GM12878 (cell line): ENCODE measurements around the gene TBC1D25. TPM values are rescaled to one million over a fixed set of nuclear protein-coding genes. Genes with fewer than 3 reads are reported as not detected.

Experiments used
- ATAC-seq: fragments of 200-7000 bp; cut with Tn5 transposase; 3 replicates; pipeline ENCODE4 v1.9.1; 2020; ENCODE audit warnings: mild to moderate bottlenecking, moderate library complexity
- BruUV-seq: library from RNA; stranded (reverse); fragments of 400-500 nt; replicated peaks from 2 replicates; lab custom pipeline; 2021; lab: Mats Ljungman, UMichigan
- CTCF ChIA-PET: fragments of 300-600 bp; sonication (Branson Sonifier 250); formaldehyde crosslinking; extraction: SDS; loops from one replicate; lab custom pipeline; 2021; ENCODE audit warnings: inconsistent platforms; lab: Yijun Ruan, JAX
- POLR2A ChIA-PET: fragments of 350-600 bp; formaldehyde crosslinking; extraction: SDS; loops from one replicate; lab custom pipeline; 2021; ENCODE audit warnings: inconsistent platforms; lab: Charles Lee
- RAD21 ChIA-PET: fragments of 300-600 bp; sonication (Branson Sonifier 250); formaldehyde crosslinking; loops from one replicate; lab custom pipeline; 2023; ENCODE audit warnings: antibody characterized with exemption; ENCODE audit not compliant: unreplicated experiment; lab: Charles Lee
- SMC1A ChIA-PET: fragments of 300-600 bp; sonication (Branson Sonifier 250); formaldehyde crosslinking; loops from one replicate; lab custom pipeline; 2023; ENCODE audit not compliant: unreplicated experiment, uncharacterized antibody; lab: Charles Lee
- DNase-seq: peaks from one replicate; pipeline ENCODE4 v3.0.0-alpha.2; 2011; ENCODE audit warnings: low read depth, low spot score
- FAIRE-seq: peaks from 3 replicates; lab custom pipeline; 2011; peaks lifted over from hg19 to GRCh38; lab: Jason Lieb, UNC
- H2AFZ ChIP-seq: 2 replicates; pipeline ENCODE4 v1.6.0; 2011; ENCODE audit warnings: low read depth, low read length, control low read depth; ENCODE audit not compliant: control insufficient read depth
- H3K27ac ChIP-seq: 2 replicates; pipeline ENCODE4 v1.5.1; 2011; ENCODE audit warnings: control low read depth; ENCODE audit not compliant: control insufficient read depth, insufficient read depth
- H3K27me3 ChIP-seq, 2 experiments: replicated peaks in 1 of 2; 2 replicates each; pipeline versions ENCODE4 v1.6.0 to v1.6.1; 2011; ENCODE audit warnings: low read length in 1 of 2; ENCODE audit not compliant: control insufficient read depth in 2 of 2, insufficient read depth in 2 of 2
- H3K36me3 ChIP-seq, 2 experiments: 2 replicates each; pipeline ENCODE4 v1.5.1; 2011; ENCODE audit warnings: low read length in 1 of 2; ENCODE audit not compliant: control insufficient read depth in 2 of 2, insufficient read depth in 2 of 2
- H3K4me1 ChIP-seq: 2 replicates; pipeline ENCODE4 v1.6.1; 2011; ENCODE audit warnings: mild to moderate bottlenecking, low read length, moderate library complexity, mixed read lengths; ENCODE audit not compliant: control insufficient read depth, insufficient read depth
- H3K4me2 ChIP-seq: 2 replicates; pipeline ENCODE4 v1.6.0; 2011; ENCODE audit warnings: control low read depth; ENCODE audit not compliant: control insufficient read depth, insufficient read depth
- H3K4me3 ChIP-seq: fragments of 200-600 bp; sonication (generic); 2 replicates; pipeline ENCODE4 v1.5.1; 2016
- H3K79me2 ChIP-seq: 2 replicates; pipeline ENCODE4 v1.6.0; 2011; ENCODE audit warnings: low read length; ENCODE audit not compliant: control insufficient read depth, insufficient read depth
- H3K9ac ChIP-seq: 2 replicates; pipeline ENCODE4 v1.8.0; 2011; ENCODE audit warnings: low read length, control low read depth, mixed read lengths; ENCODE audit not compliant: control insufficient read depth, insufficient read depth
- H3K9me3 ChIP-seq: replicated peaks from 3 replicates; pipeline ENCODE4 v1.5.1; 2011; ENCODE audit warnings: mild to moderate bottlenecking, low read length; ENCODE audit not compliant: control insufficient read depth, insufficient read depth
- H4K20me1 ChIP-seq: 2 replicates; pipeline ENCODE4 v1.6.0; 2011; ENCODE audit not compliant: control insufficient read depth, insufficient read depth
- ATF7 ChIP-seq: fragments of 450-650 bp; IDR thresholded peaks from 2 replicates; pipeline ENCODE4 v1.6.1; 2016; ENCODE audit warnings: low read depth, mild to moderate bottlenecking
- BMI1 ChIP-seq: fragments of 450-650 bp; IDR thresholded peaks from 2 replicates; pipeline ENCODE4 v1.6.1; 2016; ENCODE audit warnings: mild to moderate bottlenecking, moderate library complexity, borderline replicate concordance
- EED ChIP-seq: sonication (generic); IDR thresholded peaks from 2 replicates; pipeline ENCODE4 v1.6.1; 2016; ENCODE audit warnings: antibody characterized with exemption, low read depth
- RCOR1 ChIP-seq: conservative IDR thresholded peaks from 2 replicates; pipeline ENCODE4 v1.6.1; 2012; ENCODE audit warnings: low read depth, low read length, improper control_type of control experiment
- RELB ChIP-seq: fragments of 450-650 bp; IDR thresholded peaks from 2 replicates; pipeline ENCODE4 v1.6.1; 2017; ENCODE audit warnings: low read depth, mild to moderate bottlenecking, moderate library complexity
- TCF3 ChIP-seq: IDR thresholded peaks from 2 replicates; pipeline ENCODE4 v1.6.1; 2012; ENCODE audit warnings: low read depth, mild to moderate bottlenecking, low read length, borderline replicate concordance; ENCODE audit not compliant: insufficient read depth
- USF1 ChIP-seq: IDR thresholded peaks from 2 replicates; pipeline ENCODE4 v1.6.1; 2011; ENCODE audit warnings: borderline replicate concordance, low read depth, mild to moderate bottlenecking, moderate library complexity, mixed read lengths, low read length; ENCODE audit not compliant: insufficient read depth; ENCODE audit errors: extremely low read length
- ZBTB11 ChIP-seq: fragments of 450-650 bp; formaldehyde crosslinking; IDR thresholded peaks from 2 replicates; pipeline ENCODE4 v1.5.0; 2022; ENCODE audit warnings: mild to moderate bottlenecking, missing genetic modification characterization
- WGBS: methylation state at CpG from one replicate; pipeline ENCODE4 v1.1.6; 2016; ENCODE audit warnings: low lambda C conversion rate; ENCODE audit not compliant: insufficient replicate concordance, insufficient coverage; ENCODE audit errors: missing lambda C conversion rate; 5-methylcytosine and 5-hydroxymethylcytosine counted together
- in situ Hi-C: fragments of 300-500 bp; cut with MboI; formaldehyde crosslinking; loops from 9 replicates; pipeline ENCODE4 v1.14.3; 2018; ENCODE audit warnings: mixed read lengths
- intact Hi-C: fragments of 100-400 bp; cut with micrococcal nuclease; formaldehyde crosslinking; loops from one replicate; pipeline ENCODE4 v1.14.2; 2022; ENCODE audit not compliant: unreplicated experiment
- polyA plus RNA-seq, 11 experiments: library from polyadenylated mRNA; depleted of rRNA in 4 of 11; unstranded in 6 of 11; stranded (reverse) in 5 of 11; fragments of >200 nt; fragmentation: Nextera tagmentation in 4 of 11; fragmentation: Illumina TruSeq in 1 of 11; extraction: Ambion mirVana in 4 of 11; extraction: Trizol in 1 of 11; gene quantifications; 1 replicate in 1 of 11; 2 replicates in 10 of 11; pipeline versions ENCODE4 v1.2.1 to v1.2.3, GENCODE V29; 2011 to 2016; ENCODE audit warnings: inconsistent platforms in 2 of 11, missing spikeins in 2 of 11, low read depth in 1 of 11
- small RNA-seq: library from RNA; depleted of rRNA; stranded (forward); fragments of <200 nt; gene quantifications from one replicate; pipeline ENCODE3, GENCODE V24; 2014
- total RNA-seq, 4 experiments: library from RNA; depleted of rRNA in 3 of 4; stranded (reverse); fragments of >200 nt in 3 of 4; fragmentation: Illumina TruSeq in 1 of 4; extraction: Trizol in 1 of 4; gene quantifications; 2 replicates each; pipeline versions ENCODE4 v1.2.1 to v1.2.3, GENCODE V29; 2013 to 2021

TBC1D25 gene
- total and polyA plus RNA-seq, 10 of the 15 experiments (the other 5 are each of a cell fraction or from before 2014, with no cell fraction given), result 0.79 to 17.3 (median 10.0) TPM

GRCh38 chrX:48611703-48612102 lies 72.2 kb downstream of the TBC1D25 start:
- H3K27me3 ChIP-seq, result no peaks in the 10 kb centered on the region
- no peaks in the 10 kb centered on the region for H3K9me3 ChIP-seq
- SMC1A ChIA-PET, result no interaction called here
- POLR2A ChIA-PET, result no interaction called here
- CTCF ChIA-PET, result no interaction called here
- H3K36me3 ChIP-seq, result no peaks in the 10 kb centered on the region
- no TSS peak for BruUV-seq
- no peak overlapping the region for H3K4me3 ChIP-seq
- in situ Hi-C loops (no loop called here), intact Hi-C loops (no loop called here)
- RAD21 ChIA-PET, result no interaction called here
- 0% methylated on average over 2 of the region's 2 CpGs for WGBS
- no peak for FAIRE-seq
- no peaks in the 10 kb centered on the region for H3K4me1 ChIP-seq
- H4K20me1 ChIP-seq, result no peaks in the 10 kb centered on the region
- H2AFZ ChIP-seq, result no peak overlapping the region
- DNase-seq, result no peak
- no peak overlapping the region for H3K27ac ChIP-seq
- no peak overlapping the region for H3K4me2 ChIP-seq
- no peak overlapping the region for H3K9ac ChIP-seq
- TF ChIP-seq ATF7, result no peak
- TF ChIP-seq TCF3, result no peak
- no peak for TF ChIP-seq ZBTB11 (CRISPR knock-in tag)
- TF ChIP-seq USF1, result no peak
- no peak for TF ChIP-seq RCOR1
- no peak for TF ChIP-seq RELB
- no peak for TF ChIP-seq EED
- TF ChIP-seq BMI1, result no peak
- TF ChIP-seq, all 136 proteins: peak for 0
- H3K79me2 ChIP-seq, result no peaks in the 10 kb centered on the region
- ATAC-seq, result no peak

Small RNA genes lying within 50 kb of the gene (small RNA-seq; reads per million reads assigned to genes)
- not detected for gene MRPL32P1

Other genes with a start within 250 kb of the TBC1D25 start
Only the 7 nearest of the 13 such genes appear.
- gene SSX4B, start 127.8 kb upstream of the TBC1D25 start, total RNA-seq (2014; rRNA removed), result not detected in 2 replicates
- not detected in 2 replicates for gene SSX4B, start 127.8 kb upstream of the TBC1D25 start, total RNA-seq (2014; rRNA removed; fragmentation: Illumina TruSeq; extraction: Trizol)
- gene SSX4B, start 127.8 kb upstream of the TBC1D25 start, total RNA-seq (2021), result not detected in 2 replicates
- gene SSX4B, start 127.8 kb upstream of the TBC1D25 start, polyA plus RNA-seq (2011; rRNA removed), result not detected in 2 replicates
- gene SSX4B, start 127.8 kb upstream of the TBC1D25 start, polyA plus RNA-seq (2014; fragmentation: Illumina TruSeq; extraction: Trizol), result not detected in 2 replicates
- gene SSX4B, start 127.8 kb upstream of the TBC1D25 start, polyA plus RNA-seq (2014; fragmentation: Nextera tagmentation; extraction: Ambion mirVana), result not detected
- 0.13 TPM in 1 of 2 replicates, not detected in the other for gene SSX4B, start 127.8 kb upstream of the TBC1D25 start, polyA plus RNA-seq (2014; rRNA removed)
- not detected for gene SSX4B, start 127.8 kb upstream of the TBC1D25 start, polyA plus RNA-seq (2016; fragmentation: Nextera tagmentation; extraction: Ambion mirVana)
- gene SLC38A5, start 69.5 kb upstream of the TBC1D25 start, total RNA-seq (2014; rRNA removed), result 81.3 and 96.2 TPM in 2 replicates
- gene SLC38A5, start 69.5 kb upstream of the TBC1D25 start, total RNA-seq (2014; rRNA removed; fragmentation: Illumina TruSeq; extraction: Trizol), result 51.5 and 53.6 TPM in 2 replicates
- gene SLC38A5, start 69.5 kb upstream of the TBC1D25 start, total RNA-seq (2021), result 95.6 and 102 TPM in 2 replicates
- 30.5 and 59.9 TPM in 2 replicates for gene SLC38A5, start 69.5 kb upstream of the TBC1D25 start, polyA plus RNA-seq (2011; rRNA removed)
- gene SLC38A5, start 69.5 kb upstream of the TBC1D25 start, polyA plus RNA-seq (2014; fragmentation: Illumina TruSeq; extraction: Trizol), result 42.5 and 65.0 TPM in 2 replicates
- gene SLC38A5, start 69.5 kb upstream of the TBC1D25 start, polyA plus RNA-seq (2014; fragmentation: Nextera tagmentation; extraction: Ambion mirVana), result 1 to 10 TPM; 4.2 to 9.0 TPM
- 108 and 142 TPM in 2 replicates for gene SLC38A5, start 69.5 kb upstream of the TBC1D25 start, polyA plus RNA-seq (2014; rRNA removed)
- 10 to 100 TPM; 76.2 to 81.3 TPM for gene SLC38A5, start 69.5 kb upstream of the TBC1D25 start, polyA plus RNA-seq (2016; fragmentation: Nextera tagmentation; extraction: Ambion mirVana)
- gene FTSJ1, start 63.5 kb upstream of the TBC1D25 start, total RNA-seq (2014; rRNA removed), result 86.0 and 87.8 TPM in 2 replicates
- gene FTSJ1, start 63.5 kb upstream of the TBC1D25 start, total RNA-seq (2014; rRNA removed; fragmentation: Illumina TruSeq; extraction: Trizol), result 46.9 and 58.3 TPM in 2 replicates
- 57.4 and 60.7 TPM in 2 replicates for gene FTSJ1, start 63.5 kb upstream of the TBC1D25 start, total RNA-seq (2021)
- gene FTSJ1, start 63.5 kb upstream of the TBC1D25 start, polyA plus RNA-seq (2011; rRNA removed), result 25.2 and 31.0 TPM in 2 replicates
- gene FTSJ1, start 63.5 kb upstream of the TBC1D25 start, polyA plus RNA-seq (2014; fragmentation: Illumina TruSeq; extraction: Trizol), result 32.6 and 46.5 TPM in 2 replicates
- 10 to 100 TPM in 1 of 2 experiments, 1 to 10 TPM in 1; 8.8 to 18.2 TPM for gene FTSJ1, start 63.5 kb upstream of the TBC1D25 start, polyA plus RNA-seq (2014; fragmentation: Nextera tagmentation; extraction: Ambion mirVana)
- 67.8 and 68.8 TPM in 2 replicates for gene FTSJ1, start 63.5 kb upstream of the TBC1D25 start, polyA plus RNA-seq (2014; rRNA removed)
- gene FTSJ1, start 63.5 kb upstream of the TBC1D25 start, polyA plus RNA-seq (2016; fragmentation: Nextera tagmentation; extraction: Ambion mirVana), result 10 to 100 TPM; 74.9 to 86.9 TPM
- gene PORCN, start 30.7 kb upstream of the TBC1D25 start, total RNA-seq (2014; rRNA removed), result 15.2 and 16.6 TPM in 2 replicates
- gene PORCN, start 30.7 kb upstream of the TBC1D25 start, total RNA-seq (2014; rRNA removed; fragmentation: Illumina TruSeq; extraction: Trizol), result 5.7 and 7.9 TPM in 2 replicates
- 14.0 and 18.0 TPM in 2 replicates for gene PORCN, start 30.7 kb upstream of the TBC1D25 start, total RNA-seq (2021)
- gene PORCN, start 30.7 kb upstream of the TBC1D25 start, polyA plus RNA-seq (2011; rRNA removed), result 5.6 and 12.9 TPM in 2 replicates
- 8.3 and 12.5 TPM in 2 replicates for gene PORCN, start 30.7 kb upstream of the TBC1D25 start, polyA plus RNA-seq (2014; fragmentation: Illumina TruSeq; extraction: Trizol)
- gene PORCN, start 30.7 kb upstream of the TBC1D25 start, polyA plus RNA-seq (2014; fragmentation: Nextera tagmentation; extraction: Ambion mirVana), result 1 to 10 TPM in 1 of 2 experiments, under 1 TPM in 1; 0.27 to 1.4 TPM
- 17.9 and 19.5 TPM in 2 replicates for gene PORCN, start 30.7 kb upstream of the TBC1D25 start, polyA plus RNA-seq (2014; rRNA removed)
- 10 to 100 TPM; 18.2 to 21.0 TPM for gene PORCN, start 30.7 kb upstream of the TBC1D25 start, polyA plus RNA-seq (2016; fragmentation: Nextera tagmentation; extraction: Ambion mirVana)
- gene EBP, start 17.9 kb upstream of the TBC1D25 start, total RNA-seq (2014; rRNA removed), result 159 and 169 TPM in 2 replicates
- 169 and 174 TPM in 2 replicates for gene EBP, start 17.9 kb upstream of the TBC1D25 start, total RNA-seq (2014; rRNA removed; fragmentation: Illumina TruSeq; extraction: Trizol)
- 154 and 170 TPM in 2 replicates for gene EBP, start 17.9 kb upstream of the TBC1D25 start, total RNA-seq (2021)
- 69.5 and 125 TPM in 2 replicates for gene EBP, start 17.9 kb upstream of the TBC1D25 start, polyA plus RNA-seq (2011; rRNA removed)
- gene EBP, start 17.9 kb upstream of the TBC1D25 start, polyA plus RNA-seq (2014; fragmentation: Illumina TruSeq; extraction: Trizol), result 126 and 163 TPM in 2 replicates
- gene EBP, start 17.9 kb upstream of the TBC1D25 start, polyA plus RNA-seq (2014; fragmentation: Nextera tagmentation; extraction: Ambion mirVana), result 100 to 1,000 TPM; 364 to 628 TPM
- 183 and 185 TPM in 2 replicates for gene EBP, start 17.9 kb upstream of the TBC1D25 start, polyA plus RNA-seq (2014; rRNA removed)
- gene EBP, start 17.9 kb upstream of the TBC1D25 start, polyA plus RNA-seq (2016; fragmentation: Nextera tagmentation; extraction: Ambion mirVana), result 100 to 1,000 TPM; 242 to 263 TPM
- 330 and 346 TPM in 2 replicates for gene RBM3, start 34.8 kb downstream of the TBC1D25 start, total RNA-seq (2014; rRNA removed)
- gene RBM3, start 34.8 kb downstream of the TBC1D25 start, total RNA-seq (2014; rRNA removed; fragmentation: Illumina TruSeq; extraction: Trizol), result 398 and 417 TPM in 2 replicates
- 269 and 304 TPM in 2 replicates for gene RBM3, start 34.8 kb downstream of the TBC1D25 start, total RNA-seq (2021)
- gene RBM3, start 34.8 kb downstream of the TBC1D25 start, polyA plus RNA-seq (2011; rRNA removed), result 174 and 221 TPM in 2 replicates
- gene RBM3, start 34.8 kb downstream of the TBC1D25 start, polyA plus RNA-seq (2014; fragmentation: Illumina TruSeq; extraction: Trizol), result 435 and 467 TPM in 2 replicates
- 100 to 1,000 TPM; 170 to 179 TPM for gene RBM3, start 34.8 kb downstream of the TBC1D25 start, polyA plus RNA-seq (2014; fragmentation: Nextera tagmentation; extraction: Ambion mirVana)
- gene RBM3, start 34.8 kb downstream of the TBC1D25 start, polyA plus RNA-seq (2014; rRNA removed), result 385 and 405 TPM in 2 replicates
- 100 to 1,000 TPM; 209 to 213 TPM for gene RBM3, start 34.8 kb downstream of the TBC1D25 start, polyA plus RNA-seq (2016; fragmentation: Nextera tagmentation; extraction: Ambion mirVana)
- gene WDR13, start 57.8 kb downstream of the TBC1D25 start, total RNA-seq (2014; rRNA removed), result 51.1 and 52.0 TPM in 2 replicates
- 16.3 and 17.2 TPM in 2 replicates for gene WDR13, start 57.8 kb downstream of the TBC1D25 start, total RNA-seq (2014; rRNA removed; fragmentation: Illumina TruSeq; extraction: Trizol)
- gene WDR13, start 57.8 kb downstream of the TBC1D25 start, total RNA-seq (2021), result 49.5 and 54.3 TPM in 2 replicates
- gene WDR13, start 57.8 kb downstream of the TBC1D25 start, polyA plus RNA-seq (2011; rRNA removed), result 11.8 and 19.6 TPM in 2 replicates
- gene WDR13, start 57.8 kb downstream of the TBC1D25 start, polyA plus RNA-seq (2014; fragmentation: Illumina TruSeq; extraction: Trizol), result 3.9 and 19.8 TPM in 2 replicates
- gene WDR13, start 57.8 kb downstream of the TBC1D25 start, polyA plus RNA-seq (2014; fragmentation: Nextera tagmentation; extraction: Ambion mirVana), result 10 to 100 TPM in 1 of 2 experiments, 1 to 10 TPM in 1; 6.9 to 20.1 TPM
- 37.6 and 52.1 TPM in 2 replicates for gene WDR13, start 57.8 kb downstream of the TBC1D25 start, polyA plus RNA-seq (2014; rRNA removed)
- 10 to 100 TPM; 44.6 to 62.7 TPM for gene WDR13, start 57.8 kb downstream of the TBC1D25 start, polyA plus RNA-seq (2016; fragmentation: Nextera tagmentation; extraction: Ambion mirVana)